Right forelimb (tissue), 1 donor: ENCODE data around the gene MEGF11.

ENCODE experiments used
- DNase-seq: peaks from one replicate; pipeline ENCODE4 v3.0.0-alpha.2; 2018

Gene MEGF11

DNA sequence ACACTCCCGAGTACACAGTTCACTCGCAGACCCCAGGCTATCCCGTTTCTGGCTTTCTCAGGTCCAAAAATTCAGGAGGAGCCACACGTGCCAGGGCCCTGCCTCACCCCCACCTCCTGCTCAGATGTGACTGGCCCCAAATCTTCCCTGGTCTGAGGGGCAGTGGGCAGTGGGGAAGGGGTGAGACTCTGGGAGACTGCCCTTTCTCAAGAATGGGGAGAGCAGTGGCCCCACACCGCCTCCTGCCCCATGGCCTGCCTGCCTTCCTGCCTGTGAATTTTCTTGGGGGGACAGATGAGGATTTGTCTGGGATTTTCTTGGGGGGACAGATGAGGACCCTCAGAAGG lies 174.6 kb downstream of the MEGF11 start:
- no peak for DNase-seq

DNA sequence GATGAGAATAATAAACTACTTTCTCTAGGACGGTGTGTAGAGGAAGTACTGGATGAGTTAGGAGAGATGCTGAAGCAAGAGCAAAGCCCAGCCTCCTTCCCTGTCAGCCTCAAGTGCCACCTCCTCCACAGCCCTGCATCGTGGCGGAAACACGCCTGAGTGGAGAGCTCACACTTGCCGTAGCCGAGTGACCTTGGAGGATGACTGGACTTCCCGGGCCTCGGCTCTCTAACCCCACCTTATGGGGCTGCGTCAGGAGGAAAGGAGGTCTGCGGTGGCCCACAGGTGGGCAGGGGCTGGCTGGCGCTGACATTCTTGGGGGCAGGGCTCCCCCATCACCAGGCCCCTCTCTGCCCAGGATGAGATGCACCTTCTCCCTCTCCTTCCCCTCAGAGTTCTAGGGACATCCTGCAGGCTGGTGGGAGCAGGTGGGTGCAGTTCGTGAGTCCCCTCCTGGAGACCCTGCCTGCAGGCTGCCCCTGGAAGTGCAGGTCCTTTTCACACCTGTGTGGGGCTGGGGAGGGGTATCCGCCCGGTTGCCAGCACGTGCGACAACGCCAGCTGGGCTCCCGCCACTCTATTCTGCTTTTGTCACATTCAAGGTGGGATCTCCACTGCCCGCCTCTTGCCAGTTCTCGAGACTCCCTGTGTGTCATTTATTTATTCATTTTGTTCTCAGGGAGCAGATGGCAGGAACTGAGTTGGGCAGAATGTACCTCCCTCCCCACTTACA lies 175.2 kb downstream of the MEGF11 start:
- DNase-seq = no peak

DNA sequence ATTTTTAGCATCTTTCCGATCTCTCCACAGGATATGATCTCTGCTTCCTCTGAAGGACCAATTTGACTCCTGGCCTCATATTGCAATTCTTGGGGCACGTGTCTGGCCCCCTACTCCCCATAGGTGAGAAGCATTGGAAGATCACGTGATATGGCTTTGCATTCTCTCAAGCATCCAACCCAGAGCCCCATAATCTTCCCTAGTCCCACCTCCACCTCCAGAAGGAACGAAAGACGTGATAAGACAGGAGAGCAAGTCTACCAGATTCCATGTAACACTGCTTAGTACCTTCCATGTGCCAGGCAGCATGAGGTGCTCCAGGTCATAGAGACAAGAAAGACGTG lies 176.3 kb downstream of the MEGF11 start:
- DNase-seq = no peak

DNA sequence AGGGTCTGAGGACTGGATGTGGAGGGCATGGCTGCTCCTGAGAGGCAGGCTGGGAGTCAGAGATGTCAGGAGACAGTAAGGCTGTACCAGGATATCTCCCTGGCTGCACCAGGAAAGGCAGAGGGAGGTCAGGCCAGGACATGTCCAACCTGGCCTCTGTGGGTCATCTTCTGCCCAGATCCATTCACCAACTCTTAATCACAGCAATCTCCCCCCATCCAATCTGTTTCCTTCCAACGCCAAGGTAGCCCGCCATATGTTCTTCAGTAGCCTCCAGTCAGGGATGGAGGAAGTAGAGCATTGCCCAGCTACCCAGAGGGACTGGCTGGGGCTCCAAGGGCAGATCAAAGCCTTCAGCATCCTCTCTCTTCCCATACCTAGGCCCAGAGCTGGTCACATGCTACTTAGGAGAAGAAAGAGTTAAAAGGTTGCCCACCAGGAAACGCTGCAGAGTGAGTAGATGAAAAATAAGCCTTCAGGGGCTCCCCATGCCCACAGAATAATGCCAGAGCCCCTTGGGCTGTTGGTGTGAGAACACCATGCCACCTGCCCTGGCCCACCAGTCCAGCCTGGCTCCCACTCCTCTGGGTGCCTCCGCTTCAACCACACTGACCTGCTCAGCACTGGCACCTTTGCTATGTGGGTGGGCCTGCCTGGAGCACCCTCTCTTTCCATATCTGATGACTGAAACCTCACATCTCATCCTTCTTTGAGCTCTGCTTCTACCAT lies 176.8 kb downstream of the MEGF11 start:
- DNase-seq = no peak

DNA sequence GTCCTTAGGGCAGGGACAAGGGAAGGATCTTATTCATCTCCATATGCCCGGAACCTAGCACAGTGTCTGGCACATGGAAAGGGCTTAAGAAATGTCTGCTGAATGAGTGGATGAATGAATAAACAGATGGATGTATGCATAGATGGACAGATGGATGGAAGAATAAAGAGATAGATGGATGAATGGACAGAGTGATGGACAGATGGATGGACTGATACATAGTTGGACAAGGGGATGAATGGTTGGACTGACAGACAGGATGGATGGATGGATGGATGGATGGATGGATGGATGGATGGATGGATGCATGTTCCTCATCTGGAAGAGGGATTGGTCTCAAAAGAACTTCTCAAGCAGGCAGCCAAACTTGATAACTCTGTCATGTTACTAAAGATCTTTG lies 177.6 kb downstream of the MEGF11 start:
- DNase-seq = no peak

DNA sequence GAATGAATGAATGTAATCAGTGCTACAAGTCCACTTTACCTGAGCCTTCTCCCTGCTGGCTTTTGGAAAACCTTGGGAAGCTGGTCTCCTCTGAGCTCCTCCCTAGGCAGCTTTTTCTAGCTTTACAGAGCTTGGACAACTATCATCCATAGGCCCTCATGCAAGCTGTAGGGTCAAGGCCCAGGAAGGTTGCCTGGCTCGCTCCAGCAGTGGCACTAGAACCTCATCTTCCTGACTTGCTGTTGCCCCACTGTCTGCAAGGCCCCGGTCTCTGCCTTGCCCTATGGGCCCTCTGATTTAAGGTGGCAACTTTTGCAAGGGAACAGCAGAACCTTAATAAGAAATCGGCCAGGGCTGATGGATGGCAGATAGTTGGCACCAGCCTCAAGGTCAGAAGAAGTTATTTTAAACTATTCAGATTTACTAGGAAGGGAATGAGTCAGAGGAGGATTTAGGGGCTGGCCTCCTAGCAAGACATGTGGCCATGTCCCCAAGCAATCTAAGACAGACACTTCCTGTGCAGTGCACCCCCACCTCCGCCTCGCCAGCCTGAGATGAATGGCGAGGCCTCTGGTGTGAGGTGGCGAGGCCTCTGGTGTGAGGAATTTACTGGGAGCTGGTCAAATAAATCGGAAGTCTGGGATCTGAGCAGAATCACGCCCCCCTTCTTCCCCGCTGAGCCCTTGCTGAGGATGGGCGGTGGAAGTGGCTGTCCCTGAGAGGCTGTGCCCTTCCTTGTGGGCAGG lies 180.8 kb downstream of the MEGF11 start:
- DNase-seq = no peak

DNA sequence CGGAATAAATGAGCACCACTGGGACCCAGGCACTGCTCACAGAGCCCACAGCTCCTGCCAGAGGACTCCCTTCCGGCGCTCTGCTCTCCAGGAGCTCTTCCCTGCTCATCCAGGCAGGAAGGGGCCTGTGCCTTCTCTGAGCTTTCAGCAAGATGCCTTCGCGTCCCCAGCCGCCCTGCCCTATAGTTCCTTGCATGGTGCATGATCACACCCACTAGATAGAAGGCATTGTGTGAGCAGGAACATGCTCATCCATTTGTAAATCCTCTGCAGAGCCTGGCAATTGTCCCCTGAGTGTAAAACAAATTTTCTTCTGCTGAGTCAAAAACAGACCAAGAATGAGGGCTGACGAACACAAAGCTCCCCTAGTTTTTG lies 181.6 kb downstream of the MEGF11 start:
- DNase-seq = no peak

DNA sequence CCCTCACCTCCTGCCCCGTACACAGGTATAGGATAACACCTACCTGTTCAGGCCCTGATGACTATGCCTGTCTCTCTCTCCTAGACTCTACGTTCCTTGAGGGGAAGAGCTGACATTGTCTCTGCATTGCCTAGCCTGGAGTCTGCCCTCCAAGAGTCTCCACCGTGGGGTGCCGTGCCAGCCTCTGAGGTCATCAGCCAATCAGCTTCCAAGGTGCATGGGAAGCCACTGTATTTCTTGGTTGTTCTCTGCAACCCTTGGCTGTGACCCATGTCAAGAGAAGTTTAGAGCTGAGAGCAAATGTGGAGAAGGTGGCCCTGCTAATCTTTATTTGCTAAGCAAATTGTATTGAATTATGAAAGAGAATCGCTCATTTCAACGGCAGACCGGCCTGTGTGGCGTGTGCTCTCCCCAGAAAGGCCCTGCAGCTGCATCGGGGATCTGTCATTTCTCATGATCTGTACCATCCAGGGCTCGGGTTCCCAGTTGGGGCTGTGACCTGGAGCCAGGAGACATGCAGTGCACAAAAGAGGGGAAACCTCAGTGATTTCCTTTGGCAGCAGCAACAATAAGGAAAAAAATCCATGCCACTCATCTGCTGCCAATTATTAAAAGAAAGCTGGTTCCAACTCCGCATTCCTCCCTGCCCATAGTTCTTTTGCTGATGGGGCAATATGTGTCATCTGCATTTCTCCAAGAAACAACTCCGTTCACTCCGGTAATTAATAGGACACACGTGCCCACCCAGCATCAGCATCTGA lies 182.2 kb downstream of the MEGF11 start:
- DNase-seq = no peak

DNA sequence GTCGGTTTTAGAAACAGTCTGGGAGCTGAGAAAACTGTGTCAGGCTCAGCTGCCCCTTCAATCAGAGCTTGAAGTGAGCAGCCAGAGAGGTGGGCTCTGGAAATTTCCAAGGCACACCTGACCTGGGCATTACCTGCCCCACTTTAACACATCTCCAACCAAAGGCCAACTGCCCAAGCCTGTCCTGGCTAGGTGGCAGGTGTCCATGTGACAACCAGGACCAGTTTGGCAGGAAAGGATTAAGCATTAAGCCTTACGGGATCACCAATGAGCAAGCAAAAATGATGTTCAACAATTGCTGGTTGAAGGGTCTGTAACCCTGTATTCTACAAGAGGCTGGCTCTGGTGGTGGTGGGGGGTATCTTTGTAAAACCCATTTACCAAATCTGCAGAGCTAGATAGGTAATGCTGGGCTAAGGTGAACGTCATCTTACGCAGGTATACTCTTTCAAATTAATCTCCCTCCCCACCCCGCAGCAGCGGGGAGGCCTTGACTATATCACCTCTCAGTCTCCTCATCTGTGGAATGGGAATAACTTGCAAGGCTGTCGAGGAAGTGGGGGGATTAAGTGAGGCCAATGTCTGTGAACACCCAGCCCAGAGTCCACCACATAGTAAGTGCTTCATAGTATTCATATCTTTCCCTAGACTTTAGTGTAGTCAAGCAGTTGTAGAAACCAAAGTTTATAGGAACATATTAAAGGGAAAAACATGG lies 183.2 kb downstream of the MEGF11 start:
- no peak for DNase-seq

DNA sequence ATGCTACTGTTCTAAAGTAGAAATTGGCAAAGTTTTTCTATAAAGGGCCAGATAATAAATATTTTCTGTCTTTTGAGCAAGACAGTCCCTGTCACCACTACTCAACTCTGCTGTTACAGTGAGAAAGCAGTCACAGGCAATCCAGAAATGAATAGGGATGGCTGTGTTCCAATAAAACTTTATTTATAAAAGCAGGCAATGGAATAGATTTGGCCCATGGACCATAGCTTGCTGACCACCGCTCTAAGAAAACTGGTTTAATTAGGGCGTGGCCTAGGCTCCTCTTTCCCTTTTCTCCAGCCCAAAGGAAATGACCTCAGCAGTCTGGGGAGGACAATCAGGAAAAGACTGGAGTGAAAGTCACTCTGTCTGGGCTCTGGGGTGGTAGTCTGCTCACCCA lies 183.8 kb downstream of the MEGF11 start:
- no peak for DNase-seq

DNA sequence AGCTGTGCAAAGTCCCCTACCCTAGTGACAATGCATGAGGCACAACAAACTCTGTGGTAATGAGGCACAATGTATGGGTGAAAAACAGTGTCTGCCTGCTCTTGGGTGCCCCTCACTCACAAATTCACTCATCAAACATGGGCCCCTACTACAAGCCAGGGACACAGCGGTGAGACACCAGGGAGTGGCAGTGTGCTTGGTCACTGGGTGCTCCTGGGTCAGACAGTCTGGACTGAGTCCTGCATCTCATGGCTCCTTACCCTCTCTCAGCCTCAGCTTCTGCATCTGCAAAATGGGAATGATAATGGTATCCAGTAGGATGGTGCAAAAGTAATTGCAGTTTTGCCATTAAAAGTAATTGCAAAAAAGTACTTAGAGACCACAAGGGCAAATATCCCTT lies 184.7 kb downstream of the MEGF11 start:
- no peak for DNase-seq

DNA sequence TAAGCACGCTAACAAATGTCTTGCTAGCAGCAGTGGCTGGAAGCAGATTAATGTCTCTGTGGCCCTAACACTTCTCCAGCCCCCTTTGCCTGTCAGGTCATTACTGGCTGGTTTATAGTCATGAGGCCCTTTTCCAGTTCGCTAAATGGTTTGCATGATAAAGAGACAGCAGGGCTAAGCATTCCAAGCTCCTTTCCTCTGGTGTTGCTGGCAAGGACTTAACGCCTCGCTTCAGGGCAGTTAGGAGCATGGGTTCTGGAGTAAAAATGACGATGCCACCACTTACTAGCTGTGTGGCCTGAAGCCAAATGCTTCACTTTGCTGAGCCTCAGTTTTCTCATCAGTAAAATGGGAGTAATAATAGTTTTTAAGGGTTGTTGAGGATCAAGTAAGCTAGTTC lies 185.9 kb downstream of the MEGF11 start:
- DNase-seq = no peak

DNA sequence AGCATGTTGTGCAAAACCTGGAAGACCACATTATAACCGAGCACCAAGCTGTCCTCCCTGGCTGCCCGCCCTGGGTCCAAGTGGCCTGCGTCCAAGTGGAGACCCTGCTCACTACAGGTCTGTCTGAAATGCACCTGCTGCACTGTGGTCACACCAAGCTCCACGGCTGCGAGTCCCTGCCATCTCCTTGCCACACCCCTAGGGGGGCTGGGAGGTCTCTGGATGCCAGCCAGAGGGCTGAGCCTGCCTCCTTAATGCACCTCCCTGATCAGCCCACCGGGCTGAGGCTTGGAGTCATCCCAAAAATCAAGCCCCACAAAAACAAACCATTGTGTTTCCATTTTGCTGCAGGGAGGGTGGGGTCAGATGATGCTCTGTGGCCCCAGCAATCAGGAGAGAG lies 187.1 kb downstream of the MEGF11 start:
- DNase-seq = no peak

DNA sequence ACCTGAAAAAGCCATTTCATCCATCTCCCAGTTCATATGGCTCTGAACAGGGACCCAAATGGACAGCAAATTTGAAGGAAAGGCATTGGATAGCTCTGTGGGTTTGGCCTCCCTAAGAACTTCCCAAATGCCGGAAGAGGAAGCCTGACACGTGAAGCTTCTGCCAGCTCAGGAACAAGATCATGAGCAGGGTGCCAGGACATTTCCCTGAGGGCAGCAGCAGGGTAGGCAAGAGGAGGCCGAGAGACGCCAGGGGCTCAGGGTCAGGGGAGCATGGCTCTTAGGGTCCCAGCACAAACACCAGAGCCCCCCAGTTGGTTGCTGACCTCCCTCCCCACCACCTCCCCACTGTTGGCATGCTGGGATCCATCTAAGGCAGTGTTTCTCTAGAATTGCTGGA lies 187.5 kb downstream of the MEGF11 start:
- no peak for DNase-seq

DNA sequence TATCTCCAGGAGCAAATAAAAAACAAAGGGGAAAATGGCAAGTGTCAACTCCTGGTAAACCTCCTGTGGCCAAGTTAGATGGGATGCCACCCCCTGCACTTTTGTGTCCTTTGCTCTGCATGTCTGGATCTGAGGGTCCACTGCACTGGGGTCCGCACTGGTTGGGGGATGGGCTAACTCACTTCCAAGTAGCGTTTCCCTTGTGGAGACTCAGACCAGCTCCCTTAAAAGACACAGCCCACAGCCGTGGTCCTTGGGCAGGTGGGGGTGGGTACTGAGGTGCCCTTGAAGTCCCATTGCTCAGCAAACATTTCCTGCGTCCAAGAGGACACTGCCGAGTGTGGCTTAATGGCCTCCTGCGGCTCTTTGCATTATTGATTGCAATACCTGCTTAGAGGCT lies 188.2 kb downstream of the MEGF11 start:
- no peak for DNase-seq

DNA sequence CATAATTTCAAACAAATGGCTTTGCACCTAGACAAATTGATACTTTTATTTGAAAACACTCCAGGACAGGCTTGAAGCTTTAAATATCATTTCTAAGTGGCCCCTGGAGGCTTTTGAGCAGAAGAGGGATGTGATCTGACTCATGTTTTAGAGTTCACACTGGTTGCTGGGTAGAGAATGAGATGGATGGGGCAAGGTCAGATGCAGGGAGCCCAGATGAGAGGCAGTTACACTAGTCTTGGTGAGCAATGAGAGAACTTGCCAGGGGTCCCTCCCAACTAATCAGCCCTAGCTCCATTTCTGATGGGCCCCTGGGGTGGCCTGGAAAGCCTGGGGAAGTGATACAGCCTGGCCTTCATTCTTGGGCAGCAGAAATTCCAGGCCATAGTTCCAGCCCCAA lies 190.4 kb downstream of the MEGF11 start:
- no peak for DNase-seq

DNA sequence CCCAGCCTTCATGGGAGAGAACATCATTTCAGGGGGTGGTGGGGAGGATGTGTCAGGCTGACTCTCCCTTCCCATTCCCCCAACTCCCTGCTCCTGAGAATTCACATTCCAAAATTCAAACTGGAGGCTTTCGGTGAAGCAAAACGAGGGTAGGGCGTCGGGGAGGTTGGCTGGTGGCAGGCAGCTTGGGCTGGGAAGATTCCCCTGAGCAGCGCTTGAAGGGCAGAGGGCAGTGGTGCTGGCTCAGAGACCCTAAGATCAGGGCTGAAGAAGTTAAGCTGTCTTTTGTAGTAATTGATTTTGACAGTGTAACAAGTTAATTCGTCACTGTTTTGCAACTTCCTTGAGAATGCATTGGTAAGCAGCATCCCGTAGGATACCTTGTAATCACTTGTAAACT lies 196.5 kb downstream of the MEGF11 start:
- no peak for DNase-seq

DNA sequence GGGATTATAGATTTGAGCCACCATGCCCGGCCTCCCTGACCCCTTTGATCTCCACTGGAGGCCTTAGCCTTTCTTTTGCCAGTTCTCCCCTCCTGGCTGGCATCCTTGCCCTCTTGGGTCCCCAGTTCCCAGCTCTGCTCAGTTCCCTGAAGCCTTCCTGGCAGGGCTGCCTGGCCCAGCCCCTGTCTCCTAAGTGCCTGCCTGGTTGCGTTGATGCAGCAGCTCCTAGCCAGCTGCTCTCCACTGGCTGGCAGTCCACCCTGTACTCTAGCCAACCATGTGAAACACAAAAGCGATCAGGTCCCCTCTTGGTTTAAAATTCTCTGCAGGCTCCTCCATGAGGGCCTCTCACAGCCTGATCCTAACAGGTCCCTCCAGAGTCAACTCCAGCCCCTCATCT lies 199.6 kb downstream of the MEGF11 start:
- DNase-seq = no peak

DNA sequence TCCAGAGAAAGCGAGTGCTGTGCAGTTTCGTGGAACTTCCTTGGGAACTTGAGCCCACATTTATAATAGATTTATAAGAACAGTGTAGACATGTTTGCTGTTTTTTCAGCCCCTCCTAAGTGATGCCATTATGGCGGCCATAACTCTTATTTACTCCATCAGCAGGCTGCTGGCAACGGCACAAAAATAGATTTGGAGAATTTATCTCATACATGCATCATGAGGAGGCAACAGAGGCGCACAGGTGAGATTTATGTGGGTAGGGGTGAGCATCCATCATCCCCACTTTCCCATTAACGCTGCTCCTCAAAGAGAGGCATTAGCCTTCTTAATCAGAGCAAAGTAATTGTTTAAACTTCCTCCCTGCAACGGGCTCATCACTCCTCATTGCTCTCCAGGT lies 201.7 kb downstream of the MEGF11 start:
- no peak for DNase-seq

DNA sequence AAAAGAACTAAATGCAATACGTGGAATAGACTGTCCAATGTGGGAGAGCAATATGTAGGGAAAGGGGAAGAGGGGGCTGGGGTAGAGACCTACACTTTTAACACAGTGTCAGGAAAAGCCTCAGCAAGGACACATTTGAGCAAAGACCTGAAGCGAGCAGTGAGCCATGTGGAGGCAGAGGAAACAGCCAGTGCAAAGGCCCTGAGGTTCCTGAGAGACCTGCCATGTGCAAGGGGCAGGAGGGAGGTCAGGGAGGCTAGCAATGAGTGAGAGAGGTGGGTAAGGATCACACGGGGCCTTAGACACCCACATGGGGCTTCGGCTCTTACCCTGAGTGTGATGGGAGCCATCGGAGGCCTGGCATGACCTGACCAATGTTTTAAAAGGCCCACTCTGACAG lies 203.3 kb downstream of the MEGF11 start:
- no peak for DNase-seq

DNA sequence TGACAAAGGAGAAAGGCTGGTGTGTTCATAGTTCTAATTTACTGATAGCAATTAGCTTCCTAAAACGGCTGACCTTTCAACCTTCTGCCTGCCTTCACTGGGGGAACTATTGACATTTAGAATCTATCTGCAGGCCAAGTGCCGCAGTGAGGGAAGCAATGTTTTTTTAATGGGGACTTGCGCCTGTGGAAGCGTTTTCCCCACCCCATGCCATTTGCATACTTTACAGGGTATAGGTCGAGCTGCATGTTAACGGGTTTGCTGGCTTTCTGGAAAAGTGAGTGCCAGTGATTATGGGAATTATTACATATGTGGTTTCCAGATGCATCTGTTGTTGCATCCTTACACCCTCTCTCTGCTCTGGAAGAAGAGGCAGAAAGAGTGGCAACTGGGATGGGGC lies 204.2 kb downstream of the MEGF11 start:
- no peak for DNase-seq

DNA sequence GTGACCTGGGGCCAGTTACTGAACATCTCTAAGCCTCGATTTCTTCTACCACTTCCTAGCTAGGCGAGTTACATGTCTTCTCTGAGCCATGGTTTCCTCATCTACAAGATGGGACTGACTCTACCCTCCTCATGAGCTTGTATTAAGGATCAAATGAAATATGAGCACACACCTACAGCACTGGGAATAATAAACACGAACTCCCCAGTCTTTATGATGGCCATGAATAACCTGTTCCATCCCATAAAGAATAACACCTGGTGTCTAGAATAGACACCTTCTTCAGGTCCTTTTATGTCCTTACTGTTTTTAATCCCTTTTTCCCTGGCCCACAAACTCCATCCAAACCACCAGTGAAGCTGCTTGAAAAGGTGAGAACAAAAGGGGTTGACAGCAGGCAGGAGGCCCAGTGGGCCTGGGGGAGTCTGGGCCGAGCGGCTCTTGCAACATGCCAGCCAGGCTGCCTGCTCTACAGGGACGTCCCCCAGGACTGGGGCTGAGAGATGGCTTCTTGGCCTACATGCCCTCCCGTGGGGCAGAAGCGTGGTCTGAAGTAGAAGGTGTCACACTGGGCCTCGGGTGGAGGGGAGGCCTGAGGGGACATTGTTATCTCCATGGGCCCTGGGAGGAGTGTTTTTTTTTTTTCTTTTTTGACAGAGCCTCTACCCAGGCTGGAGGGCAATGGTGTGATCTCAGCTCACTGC lies 206.1 kb downstream of the MEGF11 start:
- DNase-seq = no peak
